Measurements from ENCODE around the gene CDK14. TPM values are rescaled to one million over a fixed set of nuclear protein-coding genes. Genes with fewer than 3 reads are reported as not detected.
"Not testable (repeated sequence)": the region's sequence is repeated elsewhere in the genome, so short reads cannot be mapped to it uniquely, and the experiment has no call there.

CDK14 gene
- total RNA-seq, 4 donors from 2014 or later = 29.3 to 37.8 (median 33.0) TPM

GRCh38 chr7:90923541-90923997 lies 327.4 kb downstream of the CDK14 start:
- intact Hi-C loops (cut with DNase I) = no loop called here
- H3K36me3 ChIP-seq = no peaks in the 10 kb centered on the region
- TF ChIP-seq POLR2A (IDR thresholded peaks at IDR 0.05) (no peak), CTCF (IDR thresholded peaks at IDR 0.05) (no peak)
- no peak overlapping the region for H3K4me3 ChIP-seq (replicated peaks in 1 of 3)
- no peaks in the 10 kb centered on the region for H3K27me3 ChIP-seq
- H3K27ac ChIP-seq = no peak overlapping the region
- no peaks in the 10 kb centered on the region for H3K9me3 ChIP-seq
- H3K4me1 ChIP-seq = no peaks in the 10 kb centered on the region
- 94 to 95% methylated on average over 2 of the region's 2 CpGs for WGBS, 2 donors
- no peak for DNase-seq

- H3K36me3 ChIP-seq; intact Hi-C loops (cut with DNase I): not testable (repeated sequence)
- 83 to 87% methylated on average over 10 to 13 of the region's 13 CpGs for WGBS, 2 donors
Observed at GRCh38 chr7:90928700-90929424, 332.7 kb downstream of the CDK14 start.

GRCh38 chr7:90931986-90932916 lies 336.1 kb downstream of the CDK14 start:
- 69 to 74% methylated on average over 6 of the region's 6 CpGs for WGBS, 2 donors

More at GRCh38 chr7:90928700-90929424, 332.7 kb downstream of the CDK14 start:
- H3K4me1 ChIP-seq = peaks cover 0 to 13% of the 10 kb centered on the region in 2 donors
- H3K27me3 ChIP-seq; DNase-seq; H3K9me3 ChIP-seq; H3K27ac ChIP-seq; H3K4me3 ChIP-seq (replicated peaks in 1 of 3): not testable (repeated sequence)

GRCh38 chr7:90933041-90933440 lies 336.9 kb downstream of the CDK14 start:
- peak overlapping the region in 2 of 3 donors; percentile 36 to 39 for H3K27ac ChIP-seq
- H3K27me3 ChIP-seq = no peaks in the 10 kb centered on the region
- peaks cover 0 to 13% of the 10 kb centered on the region in 2 donors for H3K4me1 ChIP-seq
- TF ChIP-seq POLR2A (IDR thresholded peaks at IDR 0.05) = no peak
- no peak for TF ChIP-seq CTCF (IDR thresholded peaks at IDR 0.05)
- no peak for DNase-seq
- no peaks in the 10 kb centered on the region for H3K36me3 ChIP-seq
- intact Hi-C loops (cut with DNase I) = no loop called here
- WGBS, 2 donors = 92 to 95% methylated on average over 3 of the region's 3 CpGs
- no peaks in the 10 kb centered on the region for H3K9me3 ChIP-seq
- H3K4me3 ChIP-seq (replicated peaks in 1 of 3) = no peak overlapping the region

More at GRCh38 chr7:90931986-90932916, 336.1 kb downstream of the CDK14 start:
- TF ChIP-seq CTCF (IDR thresholded peaks at IDR 0.05) (peak in 2 of 6 experiments; percentile 10 to 31), POLR2A (IDR thresholded peaks at IDR 0.05) (no peak)
- DNase-seq = peak; percentile 32 to 55
- intact Hi-C loops (cut with DNase I) = no loop called here
- H3K9me3 ChIP-seq = no peaks in the 10 kb centered on the region
- H3K4me3 ChIP-seq (replicated peaks in 1 of 3) = no peak overlapping the region
- no peaks in the 10 kb centered on the region for H3K27me3 ChIP-seq
- H3K27ac ChIP-seq = peak overlapping the region; percentile 34 to 59 (median 39)
- H3K36me3 ChIP-seq = no peaks in the 10 kb centered on the region
- H3K4me1 ChIP-seq = peaks cover 0 to 13% of the 10 kb centered on the region in 2 donors

GRCh38 chr7:90933984-90934383 lies 337.9 kb downstream of the CDK14 start:
- 91 to 96% methylated on average over 5 of the region's 5 CpGs for WGBS, 2 donors
- H3K27me3 ChIP-seq = no peaks in the 10 kb centered on the region
- H3K9me3 ChIP-seq = no peaks in the 10 kb centered on the region
- H3K4me3 ChIP-seq (replicated peaks in 1 of 3) = no peak overlapping the region
- intact Hi-C loops (cut with DNase I) = no loop called here
- H3K36me3 ChIP-seq = no peaks in the 10 kb centered on the region
- DNase-seq = peak in 1 of 2 donors; percentile 11
- peaks cover 0 to 13% of the 10 kb centered on the region in 2 donors for H3K4me1 ChIP-seq
- TF ChIP-seq CTCF (IDR thresholded peaks at IDR 0.05) = no peak
- no peak for TF ChIP-seq POLR2A (IDR thresholded peaks at IDR 0.05)
- no peak overlapping the region for H3K27ac ChIP-seq
